ENCODE results near the gene RAP1GAP.

Gene RAP1GAP

GRCh38 chr1:21619375-21619947 is 49.7 kb downstream of the RAP1GAP start:
- peaks cover 14 to 29% (median 19%) of the 10 kb centered on the region in 10 experiments for H3K4me1 ChIP-seq
- peaks cover 0 to 9% (median 0%) of the 10 kb centered on the region in 11 experiments; a peak in 1 of 22 replicates for H3K27me3 ChIP-seq
- H3K4me2 ChIP-seq = peak overlapping the region in 5 of 11 experiments; percentile 12 to 25 (median 20); a peak in 2 of 22 replicates
- H3K9me3 ChIP-seq (replicated peaks in 1 of 11) = no peaks in the 10 kb centered on the region
- no peaks in the 10 kb centered on the region for H3K36me3 ChIP-seq
- no peak overlapping the region for H3K4me3 ChIP-seq
- no peak for TF ChIP-seq Cebpa-rat (IDR thresholded peaks at IDR 0.05)
- H3K9ac ChIP-seq = no peak overlapping the region
- H3K27ac ChIP-seq = no peak overlapping the region
- peaks cover 0 to 42% (median 0%) of the 10 kb centered on the region in 11 experiments; a peak in 6 of 22 replicates for H4K20me1 ChIP-seq

- no peak overlapping the region for H3K4me3 ChIP-seq
- peaks cover 0 to 49% (median 0%) of the 10 kb centered on the region in 11 experiments; a peak in 6 of 22 replicates for H4K20me1 ChIP-seq
- TF ChIP-seq Cebpa-rat (IDR thresholded peaks at IDR 0.05) = no peak
- no peaks in the 10 kb centered on the region for H3K36me3 ChIP-seq
- no peaks in the 10 kb centered on the region for H3K9me3 ChIP-seq (replicated peaks in 1 of 11)
- H3K9ac ChIP-seq = no peak overlapping the region
- peaks cover 11 to 26% (median 19%) of the 10 kb centered on the region in 10 experiments for H3K4me1 ChIP-seq
- H3K4me2 ChIP-seq = peak overlapping the region in 3 of 11 experiments; percentile 2 to 18 (median 15); a peak in 1 of 22 replicates
- H3K27me3 ChIP-seq = peaks cover 0 to 9% (median 0%) of the 10 kb centered on the region in 11 experiments; a peak in 1 of 22 replicates
- H3K27ac ChIP-seq = no peak overlapping the region
These were observed 50.4 kb downstream of the RAP1GAP start for GRCh38 chr1:21618561-21619374.

GRCh38 chr1:21618059-21618458 is 51.1 kb downstream of the RAP1GAP start:
- TF ChIP-seq Cebpa-rat (IDR thresholded peaks at IDR 0.05) = no peak
- H3K27me3 ChIP-seq = peaks cover 0 to 9% (median 0%) of the 10 kb centered on the region in 11 experiments; a peak in 1 of 22 replicates
- H3K9me3 ChIP-seq (replicated peaks in 1 of 11) = no peaks in the 10 kb centered on the region
- no peak overlapping the region for H3K4me3 ChIP-seq
- H3K36me3 ChIP-seq = no peaks in the 10 kb centered on the region
- no peak overlapping the region for H3K4me2 ChIP-seq
- H3K4me1 ChIP-seq = peaks cover 4 to 19% (median 12%) of the 10 kb centered on the region in 10 experiments
- H3K27ac ChIP-seq = no peak overlapping the region
- no peak overlapping the region for H3K9ac ChIP-seq
- H4K20me1 ChIP-seq = peaks cover 0 to 50% (median 0%) of the 10 kb centered on the region in 11 experiments; a peak in 6 of 22 replicates

- Histone ChIP-seq H3K9me3 (replicated peaks in 1 of 11) (no peaks in the 10 kb centered on the region), H3K4me3 (no peak overlapping the region), H3K27me3 (peaks cover 0 to 9% (median 0%) of the 10 kb centered on the region in 11 experiments; a peak in 1 of 22 replicates), H3K36me3 (no peaks in the 10 kb centered on the region), H3K4me1 (peaks cover 0 to 16% (median 9%) of the 10 kb centered on the region in 10 experiments; a peak in 10 of 20 replicates), H4K20me1 (peaks cover 0 to 50% (median 0%) of the 10 kb centered on the region in 11 experiments; a peak in 6 of 22 replicates), H3K9ac (no peak overlapping the region), H3K4me2 (no peak overlapping the region), H3K27ac (no peak overlapping the region)
- no peak for TF ChIP-seq Cebpa-rat (IDR thresholded peaks at IDR 0.05)
These were observed 51.9 kb downstream of the RAP1GAP start for GRCh38 chr1:21617126-21617738.

- H3K36me3 ChIP-seq = no peaks in the 10 kb centered on the region
- peak overlapping the region in 3 of 11 experiments; percentile 2 to 58 (median 16); a peak in 3 of 22 replicates for H3K4me2 ChIP-seq
- H3K9me3 ChIP-seq (replicated peaks in 1 of 11) = no peaks in the 10 kb centered on the region
- H3K27me3 ChIP-seq = peaks cover 0 to 9% (median 0%) of the 10 kb centered on the region in 11 experiments; a peak in 1 of 22 replicates
- no peak for TF ChIP-seq Cebpa-rat (IDR thresholded peaks at IDR 0.05)
- H3K27ac ChIP-seq = peak overlapping the region in 1 of 11 experiments; percentile 14; a peak in 1 of 22 replicates
- no peak overlapping the region for H3K9ac ChIP-seq
- peaks cover 0 to 16% (median 9%) of the 10 kb centered on the region in 10 experiments; a peak in 10 of 20 replicates for H3K4me1 ChIP-seq
- no peak overlapping the region for H3K4me3 ChIP-seq
- peaks cover 0 to 56% (median 0%) of the 10 kb centered on the region in 11 experiments; a peak in 6 of 22 replicates for H4K20me1 ChIP-seq
These were observed 52.8 kb downstream of the RAP1GAP start for GRCh38 chr1:21616372-21616771.

GRCh38 chr1:21614419-21615115 is 54.6 kb downstream of the RAP1GAP start:
- H3K9ac ChIP-seq = no peak overlapping the region
- H3K4me1 ChIP-seq = peaks cover 0 to 15% (median 8%) of the 10 kb centered on the region in 10 experiments; a peak in 11 of 20 replicates
- TF ChIP-seq Cebpa-rat (IDR thresholded peaks at IDR 0.05) = no peak
- peaks cover 0 to 5% (median 0%) of the 10 kb centered on the region in 11 experiments; a peak in 1 of 22 replicates for H3K27me3 ChIP-seq
- no peak overlapping the region for H3K4me3 ChIP-seq
- no peak overlapping the region for H3K4me2 ChIP-seq
- H4K20me1 ChIP-seq = peaks cover 0 to 48% (median 0%) of the 10 kb centered on the region in 11 experiments; a peak in 4 of 22 replicates
- no peaks in the 10 kb centered on the region for H3K9me3 ChIP-seq (replicated peaks in 1 of 11)
- no peak overlapping the region for H3K27ac ChIP-seq
- no peaks in the 10 kb centered on the region for H3K36me3 ChIP-seq

- H3K4me2 ChIP-seq = no peak overlapping the region
- H3K4me3 ChIP-seq = no peak overlapping the region
- H3K4me1 ChIP-seq = peaks cover 0 to 15% (median 6%) of the 10 kb centered on the region in 10 experiments; a peak in 10 of 20 replicates
- H4K20me1 ChIP-seq = peaks cover 0 to 46% (median 0%) of the 10 kb centered on the region in 11 experiments; a peak in 2 of 22 replicates
- H3K9ac ChIP-seq = no peak overlapping the region
- no peak for TF ChIP-seq Cebpa-rat (IDR thresholded peaks at IDR 0.05)
- H3K36me3 ChIP-seq = no peaks in the 10 kb centered on the region
- H3K27me3 ChIP-seq = 0 out of 22 replicates have a peak, but pooled peaks cover 0 to 6% (median 0%) of the 10 kb centered on the region in 11 experiments
- H3K27ac ChIP-seq = no peak overlapping the region
- H3K9me3 ChIP-seq (replicated peaks in 1 of 11) = no peaks in the 10 kb centered on the region
These were observed 55.9 kb downstream of the RAP1GAP start for GRCh38 chr1:21613072-21613867.
